SK-N-MC (cell line): ENCODE results near the gene PPP1R7.

Source experiments
- EZH2 ChIP-seq: fragments of 200-600 bp; sonication (generic); IDR thresholded peaks from one replicate; pipeline ENCODE4 v1.6.1; 2017; ENCODE audit warnings: antibody characterized with exemption
- POLR2AphosphoS5 ChIP-seq: IDR thresholded peaks from 2 replicates; pipeline ENCODE4 v1.6.1; 2012; ENCODE audit warnings: mild to moderate bottlenecking, low read depth, low read length, borderline replicate concordance

- no peak for TF ChIP-seq POLR2AphosphoS5
- TF ChIP-seq EZH2, result no peak
Measured at GRCh38 chr2:241207151-241207550, 56.9 kb downstream of the PPP1R7 start.
